ENCODE data around the gene NFS1.

NFS1 gene

GRCh38 chr20:35619196-35620095 lies 79.7 kb downstream of the NFS1 start:
- Histone ChIP-seq H3F3A (ENCODE audit: insufficient read depth, low read length) (no peaks in the 10 kb centered on the region), H3K9me2 (ENCODE audit: low read depth, low read length) (no peaks in the 10 kb centered on the region), H3K4me2 (ENCODE audit: low read length) (peak overlapping the region; percentile 99), H3K36me3 (ENCODE audit: insufficient read depth, low read length) (peaks cover under 1% of the 10 kb centered on the region; the same call in 1 of the 2 replicates), H3K79me2 (ENCODE audit: insufficient read depth, low read length) (no peaks in the 10 kb centered on the region), H4K20me1 (ENCODE audit: insufficient read depth, low read length) (no peaks in the 10 kb centered on the region), H2AFZ (ENCODE audit: low read length) (no peak overlapping the region), H3K27ac (ENCODE audit: low read depth, low read length, poor library complexity, severe bottlenecking) (peak overlapping the region; percentile 58), H3K4me1 (ENCODE audit: insufficient read depth, low read length, severe bottlenecking) (peaks cover 39% of the 10 kb centered on the region), H3K4me3 (ENCODE audit: low read depth, low read length, poor library complexity, severe bottlenecking) (peak overlapping the region; percentile 82), H3K9ac (ENCODE audit: low read length) (peak overlapping the region; percentile 61; the same call in 1 of the 2 replicates), H3K9me3 (ENCODE audit: low read length) (no peaks in the 10 kb centered on the region), H3K27me3 (ENCODE audit: insufficient read depth, low read length) (no peaks in the 10 kb centered on the region)
- TF ChIP-seq EZH2 (IDR thresholded peaks at IDR 0.05; ENCODE audit: borderline replicate concordance, low read length): no peak
- TF ChIP-seq, protein P1, sequence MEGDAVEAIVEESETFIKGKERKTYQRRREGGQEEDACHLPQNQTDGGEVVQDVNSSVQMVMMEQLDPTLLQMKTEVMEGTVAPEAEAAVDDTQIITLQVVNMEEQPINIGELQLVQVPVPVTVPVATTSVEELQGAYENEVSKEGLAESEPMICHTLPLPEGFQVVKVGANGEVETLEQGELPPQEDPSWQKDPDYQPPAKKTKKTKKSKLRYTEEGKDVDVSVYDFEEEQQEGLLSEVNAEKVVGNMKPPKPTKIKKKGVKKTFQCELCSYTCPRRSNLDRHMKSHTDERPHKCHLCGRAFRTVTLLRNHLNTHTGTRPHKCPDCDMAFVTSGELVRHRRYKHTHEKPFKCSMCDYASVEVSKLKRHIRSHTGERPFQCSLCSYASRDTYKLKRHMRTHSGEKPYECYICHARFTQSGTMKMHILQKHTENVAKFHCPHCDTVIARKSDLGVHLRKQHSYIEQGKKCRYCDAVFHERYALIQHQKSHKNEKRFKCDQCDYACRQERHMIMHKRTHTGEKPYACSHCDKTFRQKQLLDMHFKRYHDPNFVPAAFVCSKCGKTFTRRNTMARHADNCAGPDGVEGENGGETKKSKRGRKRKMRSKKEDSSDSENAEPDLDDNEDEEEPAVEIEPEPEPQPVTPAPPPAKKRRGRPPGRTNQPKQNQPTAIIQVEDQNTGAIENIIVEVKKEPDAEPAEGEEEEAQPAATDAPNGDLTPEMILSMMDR (IDR thresholded peaks at IDR 0.05; ENCODE audit: low read length): peak; percentile 87

DNA sequence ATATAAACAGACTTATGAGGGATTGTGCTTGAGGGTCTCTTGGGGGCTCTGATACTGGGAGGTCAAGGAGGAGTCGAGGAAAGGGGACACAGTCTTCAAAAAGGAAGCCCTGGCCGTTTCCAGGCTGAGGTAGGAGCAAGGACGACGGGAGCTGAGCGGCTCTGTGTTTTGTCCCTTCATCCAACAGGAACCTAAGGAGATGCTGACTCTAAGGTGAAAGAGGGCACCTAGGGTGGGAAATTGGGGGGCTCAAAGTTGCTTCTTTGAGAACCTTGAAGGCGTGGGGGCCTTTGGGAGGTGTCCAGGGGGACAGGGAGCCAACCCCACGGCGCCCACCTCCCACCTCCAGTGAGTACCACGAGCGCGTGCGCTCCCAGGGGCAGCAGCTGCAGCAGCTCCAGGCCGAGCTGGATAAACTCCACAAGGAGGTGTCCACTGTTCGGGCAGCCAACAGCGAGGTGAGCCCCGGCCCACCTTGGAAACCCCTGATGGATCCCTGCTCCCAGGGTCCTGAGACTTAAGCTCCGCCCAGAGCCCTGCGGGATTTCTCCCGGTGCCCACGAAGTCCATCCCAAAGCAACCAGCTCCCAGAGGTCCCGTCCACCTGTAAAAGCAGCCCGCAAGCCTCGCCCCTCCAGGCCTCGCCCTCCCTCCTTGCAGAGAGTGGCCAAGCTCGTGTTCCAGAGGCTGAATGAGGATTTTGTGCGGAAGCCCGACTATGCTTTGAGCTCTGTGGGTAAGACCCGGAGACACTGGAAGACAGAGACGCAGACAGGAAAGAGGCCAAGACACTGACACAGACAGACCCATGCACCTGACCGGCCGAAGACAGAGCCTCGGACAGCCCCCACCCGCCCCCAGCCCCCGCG lies 80.7 kb downstream of the NFS1 start:
- Histone ChIP-seq H3K27ac (ENCODE audit: low read depth, low read length, poor library complexity, severe bottlenecking) (peak overlapping the region; percentile 88), H3K9me3 (ENCODE audit: low read length) (no peaks in the 10 kb centered on the region), H3K4me2 (ENCODE audit: low read length) (peak overlapping the region; percentile 99), H3K9ac (ENCODE audit: low read length) (peak overlapping the region; percentile 82), H3K36me3 (ENCODE audit: insufficient read depth, low read length) (no peaks in the 10 kb centered on the region; the same call in 1 of the 2 replicates), H3K4me1 (ENCODE audit: insufficient read depth, low read length, severe bottlenecking) (peaks cover 39% of the 10 kb centered on the region), H3K27me3 (ENCODE audit: insufficient read depth, low read length) (no peaks in the 10 kb centered on the region), H3K4me3 (ENCODE audit: low read depth, low read length, poor library complexity, severe bottlenecking) (peak overlapping the region; percentile 82), H2AFZ (ENCODE audit: low read length) (no peak overlapping the region), H3F3A (ENCODE audit: insufficient read depth, low read length) (no peaks in the 10 kb centered on the region), H3K9me2 (ENCODE audit: low read depth, low read length) (no peaks in the 10 kb centered on the region), H3K79me2 (ENCODE audit: insufficient read depth, low read length) (no peaks in the 10 kb centered on the region), H4K20me1 (ENCODE audit: insufficient read depth, low read length) (no peaks in the 10 kb centered on the region)
- TF ChIP-seq, protein P1 (IDR thresholded peaks at IDR 0.05; ENCODE audit: low read length): no peak
- no peak for TF ChIP-seq EZH2 (IDR thresholded peaks at IDR 0.05; ENCODE audit: borderline replicate concordance, low read length)
